ENCODE measurements around the gene CAPZB.
A peak's percentile ranks its signal among the peaks of the same experiment; 100 is the strongest.

The CAPZB gene

GRCh38 chr1:19346026-19346425, 139.3 kb downstream of the CAPZB start:
- no peak for DNase-seq (ENCODE audit: low spot score)

GRCh38 chr1:19345391-19345790, 139.9 kb downstream of the CAPZB start:
- DNase-seq (ENCODE audit: low spot score), result no peak

GRCh38 chr1:19344831-19345230, 140.5 kb downstream of the CAPZB start:
- no peak for DNase-seq (ENCODE audit: low spot score)

- DNase-seq (ENCODE audit: low spot score), result peak; percentile 66
Observed at GRCh38 chr1:19344372-19344810, 140.9 kb downstream of the CAPZB start.

GRCh38 chr1:19343617-19344350, 141.6 kb downstream of the CAPZB start:
- no peak for DNase-seq (ENCODE audit: low spot score)

GRCh38 chr1:19342894-19343616, 142.3 kb downstream of the CAPZB start:
- DNase-seq (ENCODE audit: low spot score), result no peak

GRCh38 chr1:19342062-19342750, 143.1 kb downstream of the CAPZB start:
- DNase-seq (ENCODE audit: low spot score), result no peak

- DNase-seq (ENCODE audit: low spot score), result peak; percentile 94
Observed at GRCh38 chr1:19341201-19342061, 143.9 kb downstream of the CAPZB start.

GRCh38 chr1:19340387-19340937, 144.9 kb downstream of the CAPZB start:
- no peak for DNase-seq (ENCODE audit: low spot score)

- DNase-seq (ENCODE audit: low spot score), result no peak
Observed at GRCh38 chr1:19339214-19339861, 146.0 kb downstream of the CAPZB start.

GRCh38 chr1:19338323-19338762, 147.0 kb downstream of the CAPZB start:
- no peak for DNase-seq (ENCODE audit: low spot score)

- DNase-seq (ENCODE audit: low spot score), result no peak
Observed at GRCh38 chr1:19337289-19337688, 148.1 kb downstream of the CAPZB start.

- no peak for DNase-seq (ENCODE audit: low spot score)
Observed at GRCh38 chr1:19336543-19336942, 148.8 kb downstream of the CAPZB start.

- no peak for DNase-seq (ENCODE audit: low spot score)
Observed at GRCh38 chr1:19333587-19334354, 151.6 kb downstream of the CAPZB start.

GRCh38 chr1:19332832-19333231, 152.5 kb downstream of the CAPZB start:
- no peak for DNase-seq (ENCODE audit: low spot score)

- DNase-seq (ENCODE audit: low spot score), result no peak
Observed at GRCh38 chr1:19331262-19331878, 154.0 kb downstream of the CAPZB start.

GRCh38 chr1:19330449-19331135, 154.7 kb downstream of the CAPZB start:
- DNase-seq (ENCODE audit: low spot score), result no peak

GRCh38 chr1:19329611-19330010, 155.7 kb downstream of the CAPZB start:
- no peak for DNase-seq (ENCODE audit: low spot score)

- DNase-seq (ENCODE audit: low spot score), result no peak
Observed at GRCh38 chr1:19329188-19329587, 156.2 kb downstream of the CAPZB start.
